Fibroblast of skin of left quadriceps (primary cell): ENCODE data around the gene NSUN6.

Experiments used
- DNase-seq, 2 experiments: peaks; one replicate each; pipeline ENCODE4 v3.0.0-alpha.2; 2013; ENCODE audit warnings: low read depth in 2 of 2

NSUN6 gene

GRCh38 chr10:18563003-18563726, 88.2 kb downstream of the NSUN6 start:
- DNase-seq = no peak

DNA sequence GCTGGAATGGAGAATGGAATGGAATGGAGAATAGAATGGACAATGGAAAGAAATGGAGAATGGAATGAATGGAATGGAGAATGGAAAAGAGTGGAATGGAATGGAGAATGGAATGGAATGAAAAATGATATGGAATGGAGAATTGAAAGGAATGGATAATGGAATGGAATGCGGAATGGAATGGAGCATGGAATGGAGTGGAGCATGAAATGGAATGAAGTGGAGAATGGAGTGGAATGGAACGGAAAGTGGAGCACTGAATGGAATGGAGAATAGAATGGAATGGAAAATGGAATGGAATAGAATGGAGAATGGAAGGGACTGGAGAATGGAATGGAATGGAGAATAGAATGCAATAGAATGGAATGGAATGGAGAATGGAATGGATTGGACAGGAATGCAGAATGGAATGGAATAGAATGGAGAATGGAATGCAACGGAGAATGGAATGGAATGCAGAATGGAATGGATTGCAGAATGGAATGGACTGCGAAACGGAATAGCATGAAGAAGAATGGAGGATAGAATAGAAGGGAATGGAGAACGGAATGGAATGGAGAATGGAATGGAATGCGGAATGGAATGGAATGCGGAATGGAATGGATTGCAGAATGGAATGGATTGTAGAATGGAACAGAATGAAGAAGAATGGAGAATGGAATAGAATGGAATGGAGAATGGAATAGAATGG, 89.4 kb downstream of the NSUN6 start:
- DNase-seq = no peak

GRCh38 chr10:18557960-18558359, 93.4 kb downstream of the NSUN6 start:
- no peak for DNase-seq

GRCh38 chr10:18556522-18557147, 94.8 kb downstream of the NSUN6 start:
- no peak for DNase-seq

DNA sequence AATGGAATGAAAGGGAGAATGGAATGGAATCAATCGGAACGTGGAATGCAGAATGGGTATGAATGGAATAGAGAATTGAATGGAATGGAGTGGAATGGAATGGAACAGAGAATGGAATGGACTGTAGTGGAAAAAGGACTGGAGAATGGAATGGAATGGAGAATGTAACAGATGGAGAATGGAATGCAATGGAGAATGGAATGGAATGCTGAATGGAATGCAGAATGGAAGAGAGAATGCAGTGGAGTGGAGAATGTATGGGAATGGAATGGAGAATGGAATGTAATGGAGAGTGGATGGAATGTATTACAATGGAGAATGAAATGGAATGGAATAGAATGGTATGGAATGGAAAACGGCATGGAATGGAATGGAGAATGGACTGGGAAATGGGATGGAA, 96.9 kb downstream of the NSUN6 start:
- no peak for DNase-seq

DNA sequence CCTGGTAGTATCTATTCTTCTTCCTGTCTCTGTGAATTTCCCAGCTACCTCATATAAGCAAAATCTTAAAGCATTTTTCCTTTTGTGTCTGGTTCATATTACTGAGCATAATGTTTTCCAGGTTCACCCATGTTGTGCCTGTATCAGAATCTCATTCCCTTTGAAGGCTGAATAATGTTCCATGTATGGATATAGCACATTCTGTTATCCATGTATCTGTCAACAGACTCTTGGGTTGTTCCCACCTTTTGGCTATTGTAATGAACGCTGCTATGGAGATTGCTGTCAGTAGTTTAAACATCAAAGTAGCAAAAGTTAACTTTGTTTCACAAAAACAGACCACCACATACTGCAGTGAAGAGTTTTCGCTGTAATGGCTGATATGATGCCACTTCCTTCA, 99.9 kb downstream of the NSUN6 start:
- no peak for DNase-seq

GRCh38 chr10:18549105-18549504, 102.3 kb downstream of the NSUN6 start:
- DNase-seq = no peak

DNA sequence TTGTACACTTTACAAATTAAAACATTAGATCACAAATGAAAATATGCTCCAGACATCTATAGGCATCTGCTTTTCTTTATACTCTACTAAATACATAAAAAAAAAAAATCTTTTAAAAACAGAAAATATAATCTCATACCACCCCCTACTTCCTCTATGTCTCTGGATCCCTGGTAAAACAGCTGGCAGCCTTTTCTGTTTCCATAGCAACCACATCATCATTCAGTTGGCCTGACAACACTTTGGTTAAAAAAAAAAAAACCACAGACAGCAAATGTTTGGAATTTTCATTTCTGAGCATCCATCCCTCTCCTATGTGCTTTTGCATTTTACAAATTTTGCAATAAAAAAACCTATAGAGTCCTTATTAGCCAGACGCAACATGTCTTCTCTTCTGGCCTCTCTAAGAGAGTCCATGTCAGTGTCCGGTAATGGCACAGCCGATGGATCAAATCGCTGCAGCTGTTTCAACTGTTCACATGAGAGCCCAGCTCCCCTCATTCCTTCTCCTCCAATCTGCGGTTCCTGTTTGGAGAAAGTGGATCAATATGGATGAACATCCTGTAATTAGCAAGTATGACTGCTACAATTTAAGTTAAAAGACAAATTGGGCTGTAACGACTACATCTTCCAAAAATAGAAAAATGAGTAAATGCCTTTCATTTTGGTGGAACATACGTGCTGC, 105.6 kb downstream of the NSUN6 start:
- DNase-seq = peak; percentile 9 to 15

DNA sequence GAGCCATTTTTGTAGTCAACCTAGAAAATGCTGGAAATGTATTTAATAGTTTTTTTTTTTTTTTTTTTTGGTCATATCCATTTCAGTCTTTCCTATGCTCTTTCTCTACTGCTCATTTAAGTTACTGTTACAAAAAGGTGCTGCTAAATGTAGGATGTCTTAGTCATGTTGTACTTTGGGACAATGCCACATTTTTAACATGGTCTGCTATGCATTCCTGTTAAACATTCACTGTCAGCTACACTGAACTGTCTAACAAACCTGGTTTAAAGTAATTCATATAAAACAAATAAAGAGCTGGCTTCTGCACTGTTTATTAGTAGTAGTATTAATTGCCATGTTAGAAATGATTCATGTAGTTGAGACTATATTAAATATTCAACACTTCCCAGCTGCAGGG, 108.6 kb downstream of the NSUN6 start:
- peak; percentile 12 to 13 for DNase-seq

- no peak for DNase-seq
These were observed 111.2 kb downstream of the NSUN6 start for GRCh38 chr10:18540195-18540594.

GRCh38 chr10:18539335-18539734, 112.1 kb downstream of the NSUN6 start:
- no peak for DNase-seq

DNA sequence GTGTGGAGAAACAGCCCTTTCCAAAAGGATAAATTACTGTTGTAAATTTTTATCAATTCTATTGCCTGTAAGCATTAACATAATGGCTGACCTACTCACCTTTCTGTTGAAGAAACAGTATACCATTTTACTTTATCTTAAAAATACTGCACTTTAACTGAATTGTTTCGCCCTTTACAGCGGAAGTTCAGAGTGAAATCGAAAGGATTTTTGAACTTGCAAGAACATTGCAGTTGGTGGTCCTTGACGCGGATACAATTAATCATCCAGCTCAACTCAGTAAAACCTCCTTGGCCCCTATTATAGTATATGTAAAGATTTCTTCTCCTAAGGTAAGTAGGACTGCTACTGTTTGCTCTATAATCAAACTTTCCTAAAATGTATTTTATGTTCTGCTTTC, 117.5 kb downstream of the NSUN6 start:
- no peak for DNase-seq

DNA sequence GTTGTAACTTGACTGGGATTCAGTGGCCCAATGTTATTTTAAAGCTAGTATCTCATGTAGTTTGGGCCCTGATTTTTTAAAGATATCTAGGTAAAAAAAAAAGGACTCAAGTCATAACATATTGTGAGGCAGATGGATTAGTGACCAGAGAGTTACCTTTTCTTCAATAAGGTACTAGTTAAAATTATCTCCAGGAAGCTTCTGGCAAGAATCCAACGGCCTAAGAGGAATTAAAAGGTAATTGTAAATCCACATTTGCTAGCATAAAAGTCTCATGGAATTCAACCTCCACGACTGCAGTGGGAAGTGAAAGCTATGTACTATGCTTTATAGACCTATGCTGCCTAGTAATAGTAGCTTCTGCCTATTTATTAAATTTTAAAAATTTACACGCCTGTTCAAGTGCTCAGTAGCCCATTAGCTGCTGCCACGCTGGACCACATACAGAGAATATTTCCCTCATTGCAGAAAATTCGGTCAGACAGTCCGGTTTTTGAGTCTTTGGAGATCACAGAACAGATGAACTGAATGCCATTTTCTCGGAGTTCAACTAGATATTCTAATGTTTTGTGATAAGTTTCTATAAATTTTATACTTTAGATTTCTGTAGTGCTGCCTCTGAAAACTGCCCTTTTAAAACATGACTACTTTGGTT, 118.4 kb downstream of the NSUN6 start:
- DNase-seq = no peak

GRCh38 chr10:18528292-18528691, 123.1 kb downstream of the NSUN6 start:
- DNase-seq = no peak

GRCh38 chr10:18527687-18528086, 123.7 kb downstream of the NSUN6 start:
- DNase-seq = no peak

- DNase-seq = no peak
These were observed 127.5 kb downstream of the NSUN6 start for GRCh38 chr10:18523858-18524257.

DNA sequence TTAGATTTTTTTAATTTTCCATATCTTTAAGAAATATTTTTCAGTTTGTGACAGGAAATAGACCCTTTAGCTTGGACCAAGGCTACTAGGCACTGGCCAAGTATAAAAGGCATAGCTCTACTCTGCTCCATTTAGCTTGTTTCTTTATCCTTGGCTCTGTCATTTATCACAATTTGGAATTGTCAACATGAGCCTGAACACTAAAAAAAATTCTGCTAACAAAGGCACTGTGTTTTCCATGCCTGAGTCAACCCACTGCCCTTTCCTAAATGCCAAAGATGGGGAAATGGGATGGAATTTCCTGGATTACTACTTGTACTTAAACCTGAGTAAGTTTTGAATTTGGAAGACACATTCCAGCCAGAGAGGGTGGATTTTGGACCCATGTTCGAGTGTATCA, 128.4 kb downstream of the NSUN6 start:
- DNase-seq = no peak

GRCh38 chr10:18516851-18517250, 134.5 kb downstream of the NSUN6 start:
- DNase-seq = no peak

DNA sequence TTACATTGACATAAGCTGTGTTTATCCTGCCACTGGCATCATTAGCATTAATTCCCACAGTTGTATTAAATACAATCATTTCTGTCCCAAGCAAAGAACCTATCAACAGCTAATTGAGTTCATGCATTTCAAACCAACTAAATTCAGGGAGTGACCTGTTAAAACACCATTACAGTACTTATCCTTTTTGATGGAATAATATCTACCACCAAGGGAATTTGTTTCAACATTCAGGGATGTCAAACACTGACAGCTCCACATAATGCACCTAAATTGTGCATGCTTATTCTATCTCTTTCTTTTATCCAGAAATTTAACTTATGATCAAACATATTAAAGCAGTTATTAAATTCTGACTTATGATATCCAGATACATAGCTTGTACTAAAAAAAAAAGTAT, 136.8 kb downstream of the NSUN6 start:
- DNase-seq = no peak

DNA sequence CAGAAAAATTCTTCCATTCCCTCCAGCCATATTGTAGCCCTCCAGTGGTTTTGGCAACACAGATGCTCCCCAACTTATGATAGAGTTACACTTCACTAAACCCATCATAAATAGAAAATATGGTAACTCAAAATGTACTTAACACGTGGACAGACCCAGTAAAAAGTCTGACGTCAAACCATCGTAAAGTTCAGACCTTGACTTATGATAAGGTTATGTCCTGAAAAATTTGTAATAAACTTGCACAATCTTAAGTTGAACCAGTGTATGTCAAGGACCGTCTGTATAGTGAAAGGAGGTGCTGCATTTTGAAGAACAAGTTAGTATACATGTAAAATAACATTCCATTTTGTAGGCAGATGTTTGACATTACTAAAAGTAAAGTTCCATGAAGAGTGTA, 142.8 kb downstream of the NSUN6 start:
- DNase-seq = no peak

DNA sequence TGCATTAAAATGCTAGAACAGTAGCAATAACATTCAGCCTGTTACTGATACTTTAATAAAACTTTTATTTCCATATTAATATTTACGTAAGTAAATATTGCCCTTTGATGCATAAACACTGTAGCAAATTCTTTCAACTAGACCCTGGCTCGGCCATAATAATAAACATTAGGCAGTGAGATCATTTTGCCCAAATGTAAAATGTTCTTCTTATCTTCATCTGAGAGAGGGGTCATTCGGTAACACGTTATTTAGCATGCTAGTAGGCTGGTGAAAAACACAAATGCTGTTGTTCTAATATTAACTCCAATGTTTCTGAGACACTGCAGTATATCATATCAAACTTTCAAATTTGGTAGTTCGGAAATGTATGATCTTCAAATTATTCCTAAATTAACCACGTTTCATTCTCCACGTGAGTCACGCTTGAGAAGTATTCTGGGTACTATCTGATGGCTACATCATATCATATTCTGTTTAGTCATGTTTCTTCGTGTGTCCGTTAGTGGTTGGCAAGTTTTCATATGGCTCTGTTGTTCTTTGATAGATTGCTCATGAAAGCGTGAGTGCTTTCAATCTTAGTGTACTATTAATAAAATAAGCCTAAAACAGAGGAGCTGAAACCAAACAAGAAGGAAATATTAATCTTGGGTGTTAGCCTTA, 145.8 kb downstream of the NSUN6 start:
- no peak for DNase-seq
